ENCODE measurements around the gene GSDME.
"Not testable (repeated sequence)": the region's sequence is repeated elsewhere in the genome, so short reads cannot be mapped to it uniquely, and the experiment has no call there.

The GSDME gene

DNA sequence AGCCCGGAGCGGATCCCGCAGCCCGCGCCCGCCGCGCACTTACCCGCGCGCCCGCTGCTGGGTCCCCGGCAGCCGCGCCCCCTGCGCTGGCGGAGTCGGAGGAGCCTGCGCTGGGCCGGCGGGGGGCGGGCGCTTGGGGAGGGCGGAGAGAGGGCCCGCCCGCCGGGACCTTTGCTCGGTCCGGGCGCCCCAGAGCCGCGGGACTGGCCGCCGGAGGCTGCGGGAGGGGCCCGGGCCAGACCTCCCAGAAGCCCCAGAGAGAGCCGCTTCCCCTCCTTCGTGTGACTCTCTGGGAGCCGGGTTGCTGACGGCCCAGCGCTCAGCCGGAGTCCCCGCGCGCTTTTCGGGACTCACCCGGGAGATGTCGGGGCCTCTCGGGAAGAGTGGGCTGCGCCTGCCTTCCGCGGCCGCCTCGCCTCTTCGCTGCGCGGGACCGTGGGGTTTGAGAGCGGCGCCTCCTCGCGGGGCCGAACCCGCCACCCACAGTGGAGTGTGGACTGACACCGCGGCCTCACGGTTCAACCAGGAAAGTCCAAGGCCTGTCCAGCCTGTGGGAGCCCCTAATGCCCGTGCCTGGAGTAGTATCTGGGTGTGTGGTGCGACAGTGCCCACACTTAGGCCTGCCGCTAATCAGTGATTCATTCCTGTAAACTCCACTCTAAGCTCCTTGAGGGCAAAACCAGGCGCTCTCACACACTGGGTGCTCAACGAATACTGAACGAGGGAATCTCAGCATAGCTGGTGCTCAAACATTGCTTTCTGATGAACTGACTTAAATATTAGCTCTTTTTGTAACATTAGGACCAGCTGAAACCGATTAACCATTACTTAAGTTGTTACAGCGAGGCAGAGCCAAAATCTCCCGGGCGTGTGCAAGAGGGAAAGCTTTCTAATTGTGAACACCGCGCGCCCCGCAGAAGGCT lies at the start of gene GSDME:
GSDME (minus strand) TSS at position 112 of the 923 bp plus-strand sequence. CDS start 7,690 bp downstream, outside the sequence.
- DNase-seq = peak; percentile 50 to 78

DNA sequence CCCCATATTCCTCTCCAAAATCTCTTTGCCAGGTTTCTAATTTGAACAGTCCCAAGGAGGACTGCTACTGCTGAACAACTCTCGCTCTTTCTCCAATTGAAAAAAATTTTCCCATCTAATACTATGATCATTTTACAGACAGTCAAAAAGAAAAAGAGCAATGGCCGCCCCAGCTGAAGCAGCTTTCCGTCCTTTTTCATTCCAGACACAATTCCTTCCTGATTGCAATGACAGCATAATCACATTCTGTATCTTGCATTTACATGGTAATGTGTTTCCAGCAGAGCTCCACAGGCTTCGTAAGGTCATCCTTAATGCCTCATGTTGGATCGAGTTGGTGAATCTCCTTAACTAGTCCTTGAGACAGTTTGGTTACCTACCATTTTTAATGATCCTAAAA lies 45.0 kb upstream of the GSDME start:
- no peak for DNase-seq

DNA sequence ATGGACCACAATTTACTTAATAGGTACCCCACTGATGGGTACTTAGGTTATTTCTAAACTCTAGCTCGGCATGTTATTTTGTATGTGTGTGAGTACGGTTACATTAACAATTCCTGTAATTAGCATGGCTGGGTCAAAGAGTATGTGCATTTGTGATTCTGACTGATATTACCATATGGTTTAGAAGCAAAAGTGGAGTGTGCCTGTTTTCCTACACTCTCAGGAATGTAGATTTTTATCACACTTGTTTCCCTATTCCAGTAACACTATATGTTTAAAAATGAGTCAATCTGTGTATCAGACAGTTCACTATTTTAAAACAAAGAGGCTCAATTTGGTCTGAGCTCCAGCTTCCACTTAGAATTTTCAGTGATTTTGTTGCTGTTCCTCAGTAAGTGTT lies 44.6 kb upstream of the GSDME start:
- no peak for DNase-seq

DNA sequence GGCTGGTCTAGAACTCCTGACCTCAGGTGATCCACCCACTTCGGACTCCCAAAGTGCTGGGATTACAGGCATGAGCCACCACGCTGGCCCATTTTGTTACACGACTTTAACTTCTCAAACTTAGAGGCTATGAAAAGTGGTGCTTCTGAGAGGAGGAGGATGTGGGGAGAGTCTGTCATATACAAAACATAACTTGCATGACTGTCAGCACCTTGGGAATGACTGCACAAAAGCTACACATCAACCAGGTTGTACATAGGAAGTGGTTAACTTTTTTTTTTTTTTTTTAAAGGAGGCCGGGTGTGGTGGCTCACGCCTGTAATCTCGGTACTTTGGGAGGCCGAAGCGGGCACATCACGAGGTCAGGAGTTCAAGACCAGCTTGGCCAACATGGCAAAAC lies 43.4 kb upstream of the GSDME start:
- DNase-seq = no peak

DNA sequence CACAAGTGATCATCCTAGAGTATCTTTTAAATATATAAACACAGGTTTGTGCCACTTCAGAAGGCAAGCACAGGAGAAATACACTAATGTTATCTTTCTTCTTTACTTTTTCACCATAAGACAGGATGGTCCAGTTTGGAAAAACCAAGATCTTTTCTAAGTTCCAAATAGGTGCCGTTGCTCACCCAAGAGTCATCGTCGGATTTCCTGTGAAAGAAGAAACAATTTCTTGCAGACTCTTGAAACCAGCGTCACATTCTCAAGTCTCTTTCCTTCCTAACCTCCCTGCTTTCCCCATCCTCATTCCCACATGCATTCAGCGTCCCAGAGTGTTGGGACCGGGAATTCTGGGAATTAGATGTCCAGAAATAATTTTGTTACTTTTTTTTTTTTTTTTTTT lies 42.8 kb upstream of the GSDME start:
- DNase-seq = no peak

DNA sequence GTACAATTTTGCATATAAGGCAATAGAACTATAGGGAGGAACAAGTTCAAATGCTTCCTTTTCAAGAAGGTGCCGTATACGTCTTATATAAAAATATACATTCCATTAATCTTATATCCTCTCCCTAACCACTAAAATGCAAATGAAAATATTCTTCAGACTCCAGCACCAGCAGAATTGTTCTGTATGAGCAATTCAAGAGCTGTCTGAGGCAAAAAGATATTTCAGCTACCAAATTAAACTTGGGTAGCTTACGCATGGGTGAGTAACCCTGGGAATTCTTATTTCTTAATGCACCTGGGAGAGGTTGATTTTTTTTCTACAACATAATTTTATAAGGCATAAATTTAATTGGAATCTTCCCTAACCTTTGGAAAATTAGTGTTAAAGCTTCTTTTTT lies 42.2 kb upstream of the GSDME start:
- no peak for DNase-seq

DNA sequence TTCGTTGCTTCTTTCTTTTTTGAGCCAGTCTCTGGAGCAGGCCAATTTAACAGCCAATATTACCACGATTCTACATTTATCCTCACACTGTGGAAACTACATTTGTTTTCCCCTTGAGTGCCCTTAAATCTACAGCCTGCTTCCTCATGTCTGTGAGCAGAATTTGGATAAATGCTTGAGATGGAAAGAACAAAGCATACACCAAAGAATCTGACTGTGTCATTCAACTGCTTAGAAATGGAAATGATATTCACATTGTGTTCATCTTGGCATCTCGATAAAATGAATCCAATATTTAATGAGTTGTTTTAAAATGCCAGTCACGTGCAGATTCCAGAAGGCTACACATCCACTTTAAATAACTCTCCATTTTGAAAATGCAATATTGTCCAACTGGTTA lies 41.0 kb upstream of the GSDME start:
- no peak for DNase-seq

DNA sequence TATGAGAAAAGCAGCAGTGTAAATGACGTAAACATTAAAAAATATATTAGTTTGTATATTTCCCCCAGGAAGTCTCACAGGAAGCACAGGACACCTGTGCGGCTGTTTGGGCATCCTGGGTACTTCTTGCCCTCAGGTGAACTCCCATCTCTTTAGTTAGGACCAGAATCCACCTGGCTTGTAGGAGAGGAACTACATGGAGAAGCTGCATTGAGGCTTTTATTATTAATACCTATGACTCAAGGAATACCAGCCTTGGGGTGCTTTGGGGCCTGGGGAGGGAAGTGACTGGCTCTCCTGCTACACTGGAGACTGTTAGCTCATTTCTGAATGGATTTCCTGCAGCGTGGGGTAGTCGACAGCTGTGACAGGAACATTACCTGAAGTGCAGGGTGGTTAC lies 40.0 kb upstream of the GSDME start:
- DNase-seq = no peak

DNA sequence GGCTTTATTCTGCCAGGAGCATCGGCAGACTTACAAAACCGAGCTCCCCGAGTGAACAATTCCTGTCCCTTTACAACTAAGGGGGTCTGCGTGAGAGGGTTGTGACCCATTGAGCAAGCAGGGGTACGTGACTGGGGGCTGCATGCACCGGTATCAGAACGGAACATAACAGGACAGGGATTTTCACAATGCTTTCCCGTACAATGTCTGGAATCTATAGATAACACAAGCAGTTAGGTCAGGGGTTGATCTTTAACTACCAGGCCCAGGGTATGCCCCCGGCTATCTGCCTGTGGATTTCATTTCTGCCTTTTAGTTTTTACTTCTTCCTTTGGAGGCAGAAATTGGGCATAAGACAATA lies 38.1 kb upstream of the GSDME start:
- DNase-seq = no peak

DNA sequence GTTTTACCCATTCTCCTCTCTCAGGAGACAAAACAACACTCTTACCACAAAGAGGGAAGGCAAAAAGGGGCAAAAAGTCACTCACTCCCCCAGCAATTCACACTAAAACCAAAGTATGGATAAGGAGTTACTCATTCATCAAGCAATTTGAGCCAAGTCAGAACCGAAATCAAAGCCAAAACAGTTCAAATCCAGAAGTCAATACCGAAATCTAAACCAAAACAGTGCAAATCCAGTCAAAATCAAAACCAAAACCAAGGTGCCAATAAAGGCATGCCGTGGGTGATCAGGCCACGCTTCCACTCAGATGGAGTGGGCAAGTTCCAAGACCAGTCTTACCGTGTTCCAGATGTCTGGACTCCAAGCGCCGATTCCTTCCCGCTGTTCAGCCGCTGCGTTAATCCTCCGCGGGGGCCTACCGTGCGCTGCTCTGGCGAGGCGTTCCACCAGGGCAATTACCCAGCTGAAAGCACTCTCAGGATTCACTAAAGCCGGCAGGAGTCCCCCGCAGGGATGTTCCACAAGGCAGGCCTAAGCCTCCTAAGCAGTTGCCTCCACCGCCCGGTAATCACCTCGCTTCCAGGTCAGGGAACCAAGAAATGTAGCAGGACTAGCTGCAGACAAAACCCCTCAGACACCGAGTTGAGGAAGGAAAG lies 37.6 kb upstream of the GSDME start:
- not testable (repeated sequence) for DNase-seq

DNA sequence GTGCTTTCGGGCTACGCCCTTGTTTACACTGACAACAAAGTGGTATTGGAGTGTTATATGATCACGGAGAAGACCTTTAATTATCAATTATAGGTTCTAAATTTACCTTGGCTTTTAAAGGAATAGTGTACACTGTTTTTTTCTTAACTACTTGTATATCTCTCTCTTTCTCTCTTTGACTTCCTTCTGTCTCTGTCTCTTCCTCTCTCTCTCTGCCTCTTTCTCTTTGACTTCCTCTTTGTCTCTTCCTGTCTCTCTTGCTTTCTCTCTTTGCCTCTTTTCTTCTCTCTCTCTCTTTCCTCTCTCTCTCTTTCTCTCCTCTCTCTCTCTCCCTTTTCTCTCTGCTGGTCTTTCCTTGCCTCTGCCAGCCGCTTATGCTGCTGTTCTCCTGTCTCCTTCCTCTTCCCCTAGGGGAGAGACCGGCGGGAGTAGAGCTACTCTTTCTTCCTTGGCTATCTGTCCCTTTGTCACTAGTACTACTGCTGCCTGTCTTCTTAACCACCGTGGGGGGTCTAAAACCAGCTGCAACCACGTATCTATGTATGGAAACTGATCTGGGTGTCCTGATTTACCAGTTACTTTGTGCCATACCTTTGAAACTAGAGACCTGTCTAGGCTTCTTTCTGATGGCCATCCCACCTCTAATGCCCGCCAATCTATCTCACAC lies 36.9 kb upstream of the GSDME start:
- DNase-seq = no peak

DNA sequence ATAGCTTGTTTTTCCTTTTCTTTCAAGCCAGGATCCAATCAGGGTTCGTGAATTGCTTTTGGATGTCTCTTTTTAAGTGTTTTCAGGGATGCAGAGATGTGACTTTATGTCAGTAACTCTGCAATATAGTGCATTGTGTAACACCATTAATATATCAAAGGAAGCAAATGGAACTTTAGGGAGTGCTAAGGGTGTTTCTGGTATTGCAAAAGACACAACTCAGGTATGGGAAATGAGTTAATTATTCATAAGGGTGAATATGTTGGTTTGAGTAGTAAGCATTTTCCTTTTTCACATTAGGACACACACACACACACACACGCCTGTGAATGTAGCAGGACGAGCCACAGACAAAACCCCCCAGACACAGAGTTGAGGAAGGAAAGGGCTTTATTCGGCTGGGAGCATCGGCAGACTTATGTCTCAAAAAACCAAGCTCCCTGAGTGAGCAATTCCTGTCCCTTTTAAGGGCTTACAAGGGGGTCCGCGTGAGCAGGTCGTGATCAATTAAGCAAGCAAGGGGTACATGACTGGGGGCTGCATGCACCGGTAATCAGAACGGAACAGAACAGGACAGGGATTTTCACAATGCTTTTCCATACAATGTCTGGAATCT lies 31.8 kb upstream of the GSDME start:
- DNase-seq = no peak

DNA sequence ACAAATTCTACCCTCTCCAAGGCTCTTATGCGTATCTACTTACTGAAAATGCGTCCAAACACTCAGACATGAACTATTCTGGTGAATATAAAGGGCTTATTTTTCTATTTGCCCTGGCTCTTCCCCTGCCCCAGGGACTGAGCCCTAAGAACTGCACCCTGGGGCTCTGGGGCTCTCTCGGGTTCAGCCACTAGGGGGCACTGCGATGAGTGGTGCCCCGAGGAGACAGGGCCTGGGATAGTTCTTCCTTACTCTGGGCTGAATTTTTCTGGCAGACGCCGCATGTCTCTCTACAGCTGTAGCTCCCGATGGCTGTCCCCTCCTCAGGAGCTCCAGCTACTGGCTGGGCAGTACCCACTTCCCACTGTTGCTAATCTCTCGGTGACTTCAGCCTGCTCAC lies 30.8 kb upstream of the GSDME start:
- no peak for DNase-seq

DNA sequence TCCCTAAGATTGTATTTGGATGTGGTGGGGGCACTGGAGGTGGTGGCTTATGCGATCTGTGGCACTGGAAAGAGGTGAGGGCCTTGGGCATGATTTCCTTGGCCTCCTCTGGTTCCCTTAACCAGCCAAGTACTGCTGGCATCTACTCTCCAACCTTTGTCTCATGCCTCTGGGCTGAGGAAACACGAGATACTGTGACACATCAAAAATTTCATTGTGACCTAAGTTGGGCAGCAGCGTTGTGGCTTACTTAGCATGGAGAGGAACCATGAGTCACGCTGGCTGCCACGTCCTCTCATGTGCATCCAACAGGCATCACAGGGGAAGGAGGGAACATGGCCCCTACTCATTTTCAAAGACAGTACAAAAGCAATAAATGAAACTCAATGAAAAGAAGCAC lies 29.7 kb upstream of the GSDME start:
- DNase-seq = no peak

DNA sequence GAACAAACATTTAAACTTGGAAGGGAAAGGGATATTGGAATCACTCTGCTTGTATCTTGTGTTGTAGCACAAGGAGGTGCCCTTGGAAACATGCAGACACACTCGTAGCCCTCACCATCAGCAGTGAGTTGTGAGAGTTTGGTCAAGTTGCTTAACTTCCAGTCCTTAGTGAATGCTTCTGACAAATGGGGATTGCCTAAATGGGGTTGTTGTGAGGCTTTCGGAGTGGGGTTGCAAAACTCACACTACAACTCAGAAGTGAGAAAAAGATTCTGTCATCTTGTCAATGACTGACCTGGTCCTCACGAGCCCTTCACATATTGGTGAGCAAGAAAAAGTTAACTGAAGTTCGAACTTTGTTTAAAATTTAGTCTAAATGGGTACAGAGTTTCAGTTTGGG lies 29.0 kb upstream of the GSDME start:
- DNase-seq = no peak

DNA sequence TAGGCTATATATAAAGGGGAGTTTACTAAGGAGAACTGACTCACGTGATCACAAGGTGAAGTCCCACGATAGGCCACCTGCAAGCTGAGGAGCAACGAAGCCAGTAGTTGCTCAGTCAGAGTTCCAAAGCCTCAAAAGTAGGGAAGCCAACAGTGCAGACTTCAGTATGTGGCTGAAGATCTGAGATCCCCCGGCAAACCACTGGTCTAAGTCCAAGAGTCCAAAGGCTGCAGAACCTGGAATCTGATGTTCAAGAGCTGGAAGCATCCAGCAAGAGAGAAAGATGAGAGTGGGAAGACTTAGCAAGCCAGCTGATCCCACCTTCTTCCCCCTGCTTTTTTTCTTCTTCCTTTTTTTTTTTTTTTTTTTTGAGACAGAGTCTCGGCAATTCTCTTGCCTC lies 27.0 kb upstream of the GSDME start:
- no peak for DNase-seq

DNA sequence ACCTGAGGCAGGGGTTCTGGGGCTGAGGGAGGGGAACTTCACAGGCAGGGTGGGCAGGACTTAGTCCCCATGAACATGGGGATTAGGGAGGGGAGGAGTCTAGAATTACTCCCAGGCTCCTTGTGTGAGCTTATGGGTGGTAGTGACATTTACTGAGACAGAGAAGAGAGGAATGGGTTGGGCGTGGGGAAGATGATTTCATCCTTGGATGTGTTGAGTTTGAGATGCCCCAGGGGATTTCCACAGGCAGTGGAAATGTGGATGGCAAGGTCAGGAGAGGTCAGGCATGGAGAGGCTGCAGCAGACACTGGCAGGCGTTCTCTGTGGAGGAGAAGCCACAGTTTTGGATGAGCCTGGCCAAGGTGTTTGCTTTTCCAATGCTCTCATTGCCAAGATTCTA lies 26.4 kb upstream of the GSDME start:
- no peak for DNase-seq

DNA sequence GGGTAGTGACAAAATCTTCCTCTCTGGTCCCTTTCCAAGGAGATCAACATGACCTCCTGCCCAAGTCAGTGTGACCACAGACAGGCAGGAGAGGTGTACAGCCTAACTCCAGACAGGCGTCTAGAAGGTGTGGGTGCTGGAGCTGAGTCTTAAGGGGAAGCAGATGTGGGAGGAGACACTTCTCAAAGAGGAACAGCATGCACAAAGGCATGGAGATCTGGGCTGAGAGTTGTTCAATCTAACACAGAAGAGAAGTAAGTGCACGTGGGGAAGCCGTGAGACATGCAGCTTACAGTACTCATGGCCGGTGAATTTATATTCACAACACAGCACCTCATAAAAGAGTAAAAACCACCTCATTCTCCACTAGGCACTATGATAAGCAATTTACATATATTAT lies 23.8 kb upstream of the GSDME start:
- DNase-seq = peak in 1 of 2 donors; percentile 12

DNA sequence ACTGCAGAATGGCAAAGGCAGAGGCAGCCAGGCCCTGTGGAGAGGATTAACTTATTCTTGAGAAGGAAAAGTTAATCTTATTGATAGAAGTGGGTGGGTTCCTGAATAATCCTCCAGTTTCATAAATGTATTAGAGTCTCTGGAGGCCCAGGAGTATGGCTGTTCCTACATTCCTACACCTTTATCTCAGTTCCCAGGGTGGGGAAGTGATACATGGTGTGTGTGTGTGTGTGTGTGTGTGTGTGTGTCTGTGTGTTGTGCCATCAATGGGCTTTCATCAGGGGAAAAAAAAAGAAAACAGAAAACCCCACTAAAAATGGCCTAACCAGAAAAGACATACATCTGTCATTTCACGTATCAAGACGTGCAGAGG lies 22.0 kb upstream of the GSDME start:
- DNase-seq = no peak

DNA sequence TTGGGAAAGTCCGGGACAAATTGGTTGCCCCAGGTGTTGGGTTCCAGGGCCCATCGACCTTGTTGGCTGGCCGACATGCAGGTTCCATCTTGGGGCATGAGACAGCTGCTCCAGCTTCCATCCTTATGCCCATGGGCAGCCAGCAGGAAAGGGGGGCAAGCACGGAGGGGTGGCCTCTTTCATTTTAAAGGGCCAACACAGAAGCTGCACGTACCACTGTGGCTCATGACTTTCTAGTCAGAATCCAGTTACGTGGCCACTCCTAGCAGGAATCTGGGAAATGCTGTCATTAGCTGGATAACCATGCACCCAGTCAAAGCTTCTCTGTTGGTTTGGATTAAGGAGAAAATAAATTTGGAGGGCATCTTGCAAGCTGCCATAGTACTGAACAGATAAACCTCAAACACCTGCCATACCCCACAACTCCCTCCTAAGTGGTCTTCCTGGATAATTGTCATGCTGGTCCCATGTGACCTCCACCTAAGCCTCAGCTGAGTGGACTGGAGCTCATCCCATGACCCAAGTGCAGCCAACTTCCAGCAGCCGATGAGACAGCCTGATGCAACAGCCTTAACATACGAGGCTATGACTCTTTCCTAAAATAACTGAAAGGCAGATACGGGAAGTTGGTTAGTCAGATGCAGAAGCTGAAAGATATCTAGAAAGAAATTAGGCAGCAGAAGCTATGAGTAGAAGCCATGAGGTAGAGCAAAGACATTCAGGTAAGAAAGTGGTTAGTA lies 21.4 kb upstream of the GSDME start:
- peak in 1 of 2 donors; percentile 22 for DNase-seq

DNA sequence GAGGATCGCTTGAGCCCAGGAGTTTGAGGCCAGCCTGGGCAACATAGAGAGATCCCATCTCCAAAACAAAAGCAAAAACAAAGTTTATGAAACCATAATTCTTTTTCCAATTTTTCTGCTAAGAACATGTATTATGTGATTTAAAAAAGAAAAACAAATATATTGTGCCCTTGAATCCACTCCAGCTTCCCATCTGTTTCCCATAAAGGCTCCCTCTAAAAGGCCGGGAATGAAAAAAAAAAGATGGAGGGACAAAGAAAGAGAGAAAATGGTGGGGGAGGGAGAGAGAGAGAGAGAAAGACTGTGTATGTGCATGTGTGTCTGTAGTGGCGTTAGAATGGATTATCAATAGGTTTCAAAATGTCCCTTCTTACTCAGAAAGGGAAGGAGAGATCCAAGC lies 20.5 kb upstream of the GSDME start:
- DNase-seq = no peak

DNA sequence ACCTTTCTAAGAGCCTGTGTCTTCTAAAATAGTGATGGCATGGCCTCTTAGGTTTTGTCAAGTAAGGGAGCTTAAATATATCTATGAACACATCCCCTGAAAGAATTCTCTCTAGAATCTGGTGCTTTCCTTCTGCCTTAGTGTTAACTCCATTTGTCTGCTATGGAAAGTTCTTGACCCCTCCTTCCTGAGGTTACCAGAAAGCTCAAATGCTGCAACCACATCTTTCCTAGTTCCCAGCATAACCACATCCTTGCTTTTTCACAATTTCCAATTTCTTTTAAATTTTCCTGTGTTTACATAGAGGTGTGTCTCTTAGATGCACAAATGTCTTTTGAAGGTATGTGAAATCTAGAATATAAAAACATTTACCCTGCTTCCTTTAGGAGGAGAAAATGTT lies 16.4 kb upstream of the GSDME start:
- DNase-seq = no peak

DNA sequence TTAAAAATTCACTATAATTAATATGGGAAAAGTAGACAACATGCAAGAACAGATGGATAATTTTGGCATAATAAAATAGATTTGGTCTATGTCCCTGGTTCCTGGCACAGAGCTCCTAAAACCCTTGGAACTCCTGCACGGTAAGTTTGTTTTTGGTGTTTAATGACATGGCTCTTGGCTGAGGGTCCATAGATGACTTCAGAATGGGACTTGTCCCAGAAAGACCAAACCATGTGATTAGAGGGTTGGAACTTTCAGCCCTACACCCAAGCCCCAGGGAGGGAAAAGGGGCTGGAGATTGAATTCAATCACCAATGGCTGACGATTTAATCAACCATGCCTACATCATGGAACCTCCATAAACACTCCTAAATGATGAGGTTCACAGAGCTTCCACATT lies 12.6 kb upstream of the GSDME start:
- DNase-seq = peak in 1 of 2 donors; percentile 21

Data from hippocampal formation (tissue), 2 donors.